Mucosa of descending colon (tissue), 3 donors: Measurements from ENCODE around the gene DDR2. TPM values are rescaled to one million over a fixed set of nuclear protein-coding genes. Genes with fewer than 3 reads are reported as not detected.

ENCODE experiments used
- ATAC-seq: fragments of 200-7000 bp; cut with Tn5 transposase; one replicate; pipeline ENCODE4 v1.9.1; 2020; ENCODE audit warnings: mild to moderate bottlenecking, moderate library complexity
- DNase-seq, 3 donors: peaks; one replicate each; pipeline ENCODE4 v3.0.0-alpha.2; 2020
- H3K36me3 ChIP-seq: fragments of 200-600 bp; one replicate; pipeline ENCODE4 v1.8.0; 2021; ENCODE audit warnings: low read depth, mild to moderate bottlenecking
- H3K4me1 ChIP-seq: fragments of 200-600 bp; one replicate; pipeline ENCODE4 v1.8.0; 2021; ENCODE audit warnings: low read depth, mild to moderate bottlenecking
- H3K4me3 ChIP-seq: fragments of 200-600 bp; one replicate; pipeline ENCODE4 v1.8.0; 2021; ENCODE audit warnings: mild to moderate bottlenecking
- H3K9me3 ChIP-seq: fragments of 200-600 bp; one replicate; pipeline ENCODE4 v1.8.0; 2021; ENCODE audit warnings: mild to moderate bottlenecking
- CTCF ChIP-seq: fragments of 200-600 bp; IDR thresholded peaks from one replicate; pipeline ENCODE4 v1.8.0; 2022; ENCODE audit warnings: antibody characterized with exemption, mild to moderate bottlenecking
- intact Hi-C, 2 donors: fragments of 100-400 bp; cut with DNase I in 1 of 2; cut with micrococcal nuclease in 1 of 2; formaldehyde crosslinking; loops; one replicate each; pipeline versions ENCODE4 v1.11.0 to v1.11.1; 2022; cut with DNase I, micrococcal nuclease
- total RNA-seq, 3 donors: library from RNA; stranded (reverse); fragmentation: NEBNext Ultra II Directional in 2 of 3; extraction: Animal tissue kit (Norgen Biotek cat#: 25700) in 2 of 3; gene quantifications; one replicate each; pipeline versions ENCODE4 v1.2.1 to v1.2.4, GENCODE V29; 2021 to 2023
- donor health status: DM: no; HTN: no; CAD: no; lungs with moderate emphysema.
- donor health status: DM: no; HTN: no; CAD: no.
- donor health status: DM: no; HTN: yes; CAD: no.

Gene DDR2
- total RNA-seq, 3 donors from 2014 or later, result 13.3 to 203 (median 28.0) TPM

- Histone ChIP-seq H3K4me3 (no peak overlapping the region), H3K36me3 (no peaks in the 10 kb centered on the region), H3K4me1 (no peaks in the 10 kb centered on the region), H3K9me3 (no peaks in the 10 kb centered on the region)
- intact Hi-C loops, result no loop called here
- no peak for DNase-seq
- no peak for TF ChIP-seq CTCF
- no peak for ATAC-seq
These were observed 6.6 kb upstream of the DDR2 start for GRCh38 chr1:162625679-162626078.

GRCh38 chr1:162626094-162626493 lies 6.2 kb upstream of the DDR2 start:
- intact Hi-C loops, result no loop called here

GRCh38 chr1:162626761-162627160 lies 5.5 kb upstream of the DDR2 start:
- DNase-seq (no peak), ATAC-seq (no peak)
- Histone ChIP-seq H3K4me3 (no peak overlapping the region), H3K36me3 (no peaks in the 10 kb centered on the region), H3K4me1 (no peaks in the 10 kb centered on the region), H3K9me3 (no peaks in the 10 kb centered on the region)
- no peak for TF ChIP-seq CTCF
- intact Hi-C loops, result no loop called here

More at GRCh38 chr1:162626094-162626493, 6.2 kb upstream of the DDR2 start:
- ATAC-seq (no peak), DNase-seq (no peak)
- Histone ChIP-seq H3K9me3 (no peaks in the 10 kb centered on the region), H3K4me3 (no peak overlapping the region), H3K4me1 (no peaks in the 10 kb centered on the region), H3K36me3 (no peaks in the 10 kb centered on the region)
- no peak for TF ChIP-seq CTCF

GRCh38 chr1:162627662-162628296 lies 4.5 kb upstream of the DDR2 start:
- no peak for TF ChIP-seq CTCF

GRCh38 chr1:162629077-162629627 lies 3.1 kb upstream of the DDR2 start:
- no peaks in the 10 kb centered on the region for H3K9me3 ChIP-seq
- no peaks in the 10 kb centered on the region for H3K36me3 ChIP-seq
- intact Hi-C loops, result no loop called here
- H3K4me1 ChIP-seq, result no peaks in the 10 kb centered on the region
- no peak for TF ChIP-seq CTCF
- ATAC-seq, result no peak
- DNase-seq, result no peak
- no peak overlapping the region for H3K4me3 ChIP-seq

More at GRCh38 chr1:162627662-162628296, 4.5 kb upstream of the DDR2 start:
- no peaks in the 10 kb centered on the region for H3K36me3 ChIP-seq
- no peaks in the 10 kb centered on the region for H3K9me3 ChIP-seq
- intact Hi-C loops, result no loop called here
- DNase-seq (no peak), ATAC-seq (no peak)
- H3K4me3 ChIP-seq, result no peak overlapping the region
- H3K4me1 ChIP-seq, result no peaks in the 10 kb centered on the region
